Mucosa of stomach (tissue), 1 donor: ENCODE data around the gene METAP1.
"Not testable (repeated sequence)": the region's sequence is repeated elsewhere in the genome, so short reads cannot be mapped to it uniquely, and the experiment has no call there.

Experiments
- H3K27me3 ChIP-seq: one replicate; pipeline ENCODE4 v1.7.0; 2013; ENCODE audit warnings: mild to moderate bottlenecking, low read length; ENCODE audit not compliant: control insufficient read depth, insufficient read depth
- H3K36me3 ChIP-seq: one replicate; pipeline ENCODE4 v1.7.0; 2013; ENCODE audit warnings: low read length; ENCODE audit not compliant: control insufficient read depth, insufficient read depth
- H3K4me1 ChIP-seq: one replicate; pipeline ENCODE4 v1.7.0; 2013; ENCODE audit warnings: mild to moderate bottlenecking, low read length; ENCODE audit not compliant: control insufficient read depth, insufficient read depth
- H3K4me3 ChIP-seq: one replicate; pipeline ENCODE4 v1.7.0; 2013; ENCODE audit warnings: low read length
- H3K9ac ChIP-seq: one replicate; pipeline ENCODE4 v1.7.0; 2013; ENCODE audit warnings: mild to moderate bottlenecking, low read length, moderate library complexity
- H3K9me3 ChIP-seq: one replicate; pipeline ENCODE4 v1.7.0; 2013; ENCODE audit warnings: mild to moderate bottlenecking, low read length, moderate library complexity; ENCODE audit not compliant: control insufficient read depth
- donor health status: Pancreatic carcinoma.

METAP1 gene

DNA sequence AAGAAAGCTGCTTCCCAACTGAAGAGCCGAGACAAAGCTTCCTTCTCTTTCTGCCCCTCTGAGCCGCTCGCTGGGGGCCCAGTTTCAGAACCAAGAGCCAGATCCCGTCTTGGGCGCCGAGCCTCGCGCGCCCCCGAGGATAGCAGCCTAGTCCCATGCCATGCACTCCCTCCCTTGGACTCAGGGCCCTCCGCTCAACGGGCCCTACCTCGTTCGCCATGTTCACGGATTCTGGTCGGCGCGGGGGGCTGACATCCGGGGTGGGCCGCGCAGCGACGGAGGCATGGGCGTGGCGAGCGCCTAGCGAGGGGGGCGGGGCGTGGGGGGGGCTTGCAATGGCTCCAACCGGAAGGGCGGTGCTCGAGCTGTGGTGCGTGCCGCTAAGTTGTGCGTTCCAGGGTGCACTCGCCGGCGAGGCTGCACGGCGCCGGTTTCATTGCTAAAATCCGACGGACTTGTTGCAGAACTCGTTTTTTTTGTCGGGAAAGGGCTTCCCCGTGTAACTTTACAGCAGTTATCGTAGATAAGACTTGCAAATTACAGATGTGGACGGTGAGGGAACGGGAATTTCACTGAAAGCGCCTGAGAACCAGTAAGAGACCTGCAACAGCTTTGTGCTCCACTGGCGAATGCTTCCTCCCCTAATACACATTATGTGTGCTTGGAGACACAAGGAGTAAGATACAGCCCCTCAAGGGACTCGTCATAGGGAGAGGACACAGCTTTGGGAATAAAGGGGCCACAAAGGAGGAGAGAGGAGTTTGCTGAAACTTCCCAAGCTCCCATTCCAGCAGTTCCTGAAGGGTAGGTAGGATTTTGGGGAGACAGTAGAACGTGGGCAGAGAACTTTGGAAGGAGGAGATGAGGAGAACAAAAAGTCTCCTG, 93.2 kb downstream of the METAP1 start, which contains the start of gene ADH5:
ADH5 (minus strand) TSS at position 308 of the 885 bp plus-strand sequence; CDS start at position 220, 88 bp downstream.
- Histone ChIP-seq H3K27me3 (no peaks in the 10 kb centered on the region), H3K4me3 (peak within 1 kb of the TSS; percentile 72), H3K9ac (peak within 1 kb of the TSS; percentile 72), H3K9me3 (no peaks in the 10 kb centered on the region), H3K4me1 (peaks cover 6% of the 10 kb centered on the region), H3K36me3 (peaks cover 5% of the 10 kb centered on the region)

DNA sequence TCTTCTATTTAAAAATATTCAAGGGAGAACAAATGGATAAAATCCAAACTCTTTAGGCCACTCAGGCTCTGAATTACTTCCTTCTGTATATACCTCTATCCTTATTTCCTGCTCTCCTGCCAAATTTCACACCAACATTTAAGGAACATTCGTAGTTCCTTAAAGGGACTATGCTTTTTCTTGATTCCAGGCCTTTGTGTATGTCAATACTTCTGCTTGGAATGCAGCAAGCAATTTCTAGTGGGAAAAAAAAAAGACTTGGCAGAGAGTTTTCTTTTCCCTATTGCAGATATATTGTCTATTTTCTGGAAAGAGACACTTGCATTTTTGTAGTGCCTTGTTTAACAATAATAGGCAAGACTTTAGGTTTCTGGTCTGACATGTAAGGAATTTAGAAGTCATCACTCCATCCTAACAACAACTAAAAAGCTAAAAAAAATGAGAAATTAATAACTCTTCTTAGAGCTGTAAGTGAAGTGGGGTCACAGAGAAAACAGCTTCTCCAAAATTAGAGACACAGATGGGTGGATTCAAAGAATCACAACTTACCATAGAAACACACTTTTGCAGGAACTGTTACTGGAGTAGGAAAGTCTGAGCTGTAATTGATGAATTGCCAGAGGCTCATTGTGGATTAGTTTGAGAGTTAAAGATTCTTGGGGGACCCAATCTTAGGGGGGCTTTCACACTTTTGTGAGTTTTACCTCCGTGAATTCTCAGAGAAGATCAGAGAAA, 95.1 kb downstream of the METAP1 start:
- Histone ChIP-seq H3K36me3 (no peaks in the 10 kb centered on the region), H3K9ac (no peak overlapping the region), H3K4me3 (no peak overlapping the region), H3K9me3 (no peaks in the 10 kb centered on the region), H3K27me3 (no peaks in the 10 kb centered on the region), H3K4me1 (peaks cover 6% of the 10 kb centered on the region)

DNA sequence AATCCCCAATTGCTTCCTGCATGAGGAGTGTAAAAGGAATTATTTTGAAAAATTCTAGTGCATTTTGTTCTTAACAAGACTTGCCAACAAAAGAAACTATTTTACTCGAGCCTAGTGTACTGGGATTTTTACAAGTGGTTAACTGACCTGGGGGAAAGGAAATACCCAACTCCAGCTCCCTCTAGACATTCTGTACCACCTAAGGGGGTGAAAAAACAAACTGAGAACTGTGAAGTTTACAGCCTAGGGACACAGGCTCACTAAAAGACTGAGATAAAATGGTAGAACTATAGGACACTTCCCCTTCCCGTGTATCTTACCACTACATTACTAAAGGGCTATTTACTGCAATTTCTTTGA, 95.7 kb downstream of the METAP1 start:
- H3K4me3 ChIP-seq, result no peak overlapping the region
- H3K36me3 ChIP-seq, result no peaks in the 10 kb centered on the region
- H3K27me3 ChIP-seq, result no peaks in the 10 kb centered on the region
- H3K9me3 ChIP-seq, result no peaks in the 10 kb centered on the region
- H3K4me1 ChIP-seq, result peaks cover 6% of the 10 kb centered on the region
- no peak overlapping the region for H3K9ac ChIP-seq

DNA sequence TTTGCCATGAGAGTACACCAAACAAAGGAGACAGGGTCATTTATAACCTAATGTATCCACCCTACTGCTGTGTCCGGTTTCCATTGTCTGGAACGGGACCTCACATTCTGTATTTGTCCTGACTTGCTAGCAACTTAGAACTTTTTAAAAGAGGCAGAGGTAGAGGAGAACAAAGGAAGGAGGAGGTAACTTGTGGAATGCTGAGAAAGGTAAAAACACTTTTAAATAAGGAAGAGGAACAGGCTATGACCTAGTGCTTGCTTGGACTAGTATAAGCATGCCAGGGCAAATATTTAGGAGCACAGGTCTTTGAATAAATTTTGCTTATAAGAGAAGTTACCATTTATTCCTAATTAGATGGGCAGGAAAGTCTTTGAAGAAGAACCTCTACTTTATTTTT, 96.3 kb downstream of the METAP1 start:
- H3K9me3 ChIP-seq, H3K4me3 ChIP-seq, H3K36me3 ChIP-seq, H3K27me3 ChIP-seq, H3K4me1 ChIP-seq, H3K9ac ChIP-seq: not testable (repeated sequence)

DNA sequence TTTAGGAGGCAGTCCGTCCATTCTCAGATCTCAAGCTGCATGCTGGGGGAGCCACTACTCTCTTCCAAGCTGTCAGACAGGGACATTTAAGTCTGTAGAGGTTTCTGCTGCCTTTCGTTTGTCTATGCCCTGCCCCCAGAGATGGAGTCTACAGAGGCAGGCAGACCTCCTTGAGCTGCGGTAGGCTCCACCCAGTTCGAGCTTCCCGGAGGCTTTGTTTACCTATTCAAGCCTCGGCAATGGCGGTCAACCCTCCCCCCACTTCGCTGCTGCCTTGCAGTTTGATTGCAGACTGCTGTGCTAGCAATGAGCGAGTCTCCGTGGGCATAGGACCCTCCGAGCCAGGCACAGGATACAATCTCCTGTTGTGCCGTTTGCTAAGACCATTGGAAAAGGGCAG, 103.8 kb downstream of the METAP1 start:
- H3K9me3 ChIP-seq, result no peaks in the 10 kb centered on the region
- no peak overlapping the region for H3K4me3 ChIP-seq
- H3K36me3 ChIP-seq, result no peaks in the 10 kb centered on the region
- H3K27me3 ChIP-seq, result no peaks in the 10 kb centered on the region
- H3K9ac ChIP-seq, result no peak overlapping the region
- no peaks in the 10 kb centered on the region for H3K4me1 ChIP-seq

DNA sequence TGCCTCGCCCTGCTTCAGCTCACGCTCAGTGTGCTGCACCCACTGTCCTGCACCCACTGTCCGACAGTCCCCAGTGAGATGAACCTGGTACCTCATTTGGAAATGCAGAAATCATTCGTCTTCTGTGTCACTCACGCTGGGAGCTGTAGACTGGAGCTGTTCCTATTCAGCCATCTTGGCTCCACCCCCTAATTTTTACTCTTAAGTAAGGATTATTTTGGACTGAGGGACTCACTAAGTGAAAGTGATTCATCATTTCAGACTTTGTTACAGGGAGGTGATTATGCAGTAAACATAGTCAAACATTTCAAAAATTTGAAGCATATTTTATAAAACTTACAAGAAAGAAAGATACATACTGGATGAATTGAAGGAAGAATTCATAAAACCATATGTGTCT, 104.3 kb downstream of the METAP1 start:
- H3K36me3 ChIP-seq, H3K9me3 ChIP-seq, H3K27me3 ChIP-seq, H3K4me3 ChIP-seq, H3K4me1 ChIP-seq, H3K9ac ChIP-seq: not testable (repeated sequence)

DNA sequence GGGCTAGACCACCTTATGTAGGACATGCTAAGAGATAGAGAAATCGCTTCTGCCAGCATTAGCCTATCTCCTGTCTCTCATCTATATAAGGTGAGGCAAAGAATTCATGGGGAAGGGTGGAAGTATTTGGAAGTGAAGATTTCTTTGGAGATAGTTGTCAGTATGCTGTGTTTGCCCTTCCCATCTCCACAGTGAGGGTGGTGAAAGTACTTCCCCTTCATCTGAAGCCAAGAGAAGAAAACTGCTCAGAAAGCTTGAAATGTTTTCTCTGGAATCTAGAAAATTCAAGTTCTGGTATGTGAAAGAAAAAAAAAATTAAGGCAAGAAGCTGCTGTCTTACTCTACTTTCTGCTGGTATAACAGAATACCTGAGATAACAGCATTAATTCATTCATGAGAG, 105.4 kb downstream of the METAP1 start:
- Histone ChIP-seq H3K27me3 (no peaks in the 10 kb centered on the region), H3K36me3 (no peaks in the 10 kb centered on the region), H3K9ac (no peak overlapping the region), H3K4me3 (no peak overlapping the region), H3K9me3 (no peaks in the 10 kb centered on the region), H3K4me1 (no peaks in the 10 kb centered on the region)

DNA sequence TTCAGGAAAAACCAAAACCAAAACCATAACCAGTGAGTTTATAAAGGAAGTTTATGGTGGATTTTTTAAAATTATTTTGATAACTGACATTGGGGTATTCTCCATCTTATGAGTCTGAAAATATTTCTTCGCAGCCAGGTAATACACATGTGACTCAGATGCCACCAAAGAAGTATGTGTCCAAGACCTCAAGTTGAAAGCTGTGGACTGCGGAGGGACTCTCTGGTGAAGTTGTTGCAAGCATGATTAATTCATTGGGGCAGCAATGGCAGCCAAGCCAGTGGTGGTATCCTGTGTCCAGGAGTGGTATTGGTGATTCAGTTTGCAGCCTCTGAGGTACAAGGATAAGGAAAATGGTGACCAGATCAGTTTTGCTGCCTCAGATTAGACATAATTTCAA, 107.1 kb downstream of the METAP1 start:
- H3K4me1 ChIP-seq, result no peaks in the 10 kb centered on the region
- H3K36me3 ChIP-seq, result no peaks in the 10 kb centered on the region
- H3K9me3 ChIP-seq, result no peaks in the 10 kb centered on the region
- no peak overlapping the region for H3K4me3 ChIP-seq
- no peaks in the 10 kb centered on the region for H3K27me3 ChIP-seq
- H3K9ac ChIP-seq, result no peak overlapping the region

DNA sequence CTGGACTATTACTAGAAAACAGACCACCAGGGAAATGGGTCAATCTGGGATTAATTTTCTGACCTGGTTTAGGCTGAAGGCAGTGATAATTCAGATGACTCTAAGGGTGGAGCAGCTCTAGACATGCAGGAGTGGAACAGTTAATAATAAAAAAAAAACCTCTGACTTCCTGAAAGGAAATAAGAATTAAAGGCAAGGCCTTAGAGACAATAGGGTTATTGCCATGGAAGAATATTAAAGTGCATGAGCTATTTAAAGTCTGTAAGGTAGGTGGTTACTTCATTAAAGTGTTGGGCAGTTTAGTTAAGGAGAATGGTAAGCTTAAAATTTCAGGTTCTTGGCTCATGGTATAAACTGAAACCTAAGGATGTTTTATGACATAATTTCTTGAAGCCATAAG, 107.6 kb downstream of the METAP1 start:
- Histone ChIP-seq H3K4me3 (no peak overlapping the region), H3K36me3 (no peaks in the 10 kb centered on the region)

DNA sequence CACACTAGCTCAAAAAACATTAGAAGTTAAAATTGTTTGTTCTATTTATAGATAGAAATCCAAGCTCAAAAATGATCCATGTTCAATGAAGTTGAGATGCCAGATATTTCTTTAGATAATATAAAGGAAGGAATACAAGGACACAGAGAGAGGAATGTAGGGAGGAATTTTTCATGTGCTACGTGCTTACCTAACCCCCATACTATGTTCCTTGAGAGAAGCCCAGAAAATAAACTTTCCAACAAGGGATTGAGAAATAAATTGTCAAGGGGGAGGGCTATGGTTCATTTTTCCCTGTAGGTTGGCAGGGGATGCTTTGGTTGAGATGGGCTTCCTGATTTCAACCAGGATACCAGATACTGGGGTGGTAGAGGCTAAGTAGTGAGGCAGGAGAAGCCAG, 108.6 kb downstream of the METAP1 start:
- Histone ChIP-seq H3K9me3 (no peaks in the 10 kb centered on the region), H3K9ac (no peak overlapping the region), H3K4me3 (no peak overlapping the region), H3K27me3 (no peaks in the 10 kb centered on the region), H3K4me1 (no peaks in the 10 kb centered on the region), H3K36me3 (no peaks in the 10 kb centered on the region)

More for the DNA sequence above, 107.6 kb downstream of the METAP1 start:
- Histone ChIP-seq H3K4me1 (no peaks in the 10 kb centered on the region), H3K9me3 (no peaks in the 10 kb centered on the region), H3K9ac (no peak overlapping the region), H3K27me3 (no peaks in the 10 kb centered on the region)

DNA sequence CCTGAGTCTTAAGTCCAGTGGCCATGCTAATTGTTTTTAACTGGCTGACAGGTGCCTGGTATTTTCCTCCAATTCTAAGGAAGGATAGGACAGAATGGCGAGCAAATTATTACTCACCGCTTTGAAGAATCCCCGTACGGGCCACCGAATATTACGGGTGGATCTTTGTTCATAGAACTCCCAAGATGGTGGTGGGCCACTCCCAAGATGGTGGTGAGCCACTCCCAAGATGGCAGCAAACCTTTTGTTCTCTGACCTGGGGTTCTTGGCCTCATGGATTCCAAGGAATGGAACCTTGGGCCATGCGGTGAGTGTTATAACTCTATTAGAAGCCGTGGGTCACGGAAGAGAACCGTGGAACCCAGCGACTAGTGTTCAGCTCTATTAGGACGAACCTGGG, 113.8 kb downstream of the METAP1 start:
- not testable (repeated sequence) for H3K27me3 ChIP-seq, H3K4me3 ChIP-seq, H3K4me1 ChIP-seq, H3K9ac ChIP-seq, H3K36me3 ChIP-seq, H3K9me3 ChIP-seq
